Ovary (tissue), 3 donors: ENCODE measurements around the gene HES4.

Experiments
- POLR2A ChIP-seq: fragments of 450-650 bp; IDR thresholded peaks from one replicate; pipeline ENCODE4 v1.6.1; 2017; ENCODE audit warnings: antibody characterized with exemption, mild to moderate bottlenecking, moderate library complexity
- TF ChIP-seq, protein P1 (sequence below), 3 donors: fragments of 450-650 bp in 2 of 3; fragments of 200-600 bp in 1 of 3; IDR thresholded peaks; one replicate each; pipeline versions ENCODE4 v1.5.1 to v1.8.0; 2016 to 2022; ENCODE audit warnings: antibody characterized with exemption in 3 of 3, mild to moderate bottlenecking in 1 of 3
- donor health status: DM: no; HTN: no; CAD: no.

DNA sequence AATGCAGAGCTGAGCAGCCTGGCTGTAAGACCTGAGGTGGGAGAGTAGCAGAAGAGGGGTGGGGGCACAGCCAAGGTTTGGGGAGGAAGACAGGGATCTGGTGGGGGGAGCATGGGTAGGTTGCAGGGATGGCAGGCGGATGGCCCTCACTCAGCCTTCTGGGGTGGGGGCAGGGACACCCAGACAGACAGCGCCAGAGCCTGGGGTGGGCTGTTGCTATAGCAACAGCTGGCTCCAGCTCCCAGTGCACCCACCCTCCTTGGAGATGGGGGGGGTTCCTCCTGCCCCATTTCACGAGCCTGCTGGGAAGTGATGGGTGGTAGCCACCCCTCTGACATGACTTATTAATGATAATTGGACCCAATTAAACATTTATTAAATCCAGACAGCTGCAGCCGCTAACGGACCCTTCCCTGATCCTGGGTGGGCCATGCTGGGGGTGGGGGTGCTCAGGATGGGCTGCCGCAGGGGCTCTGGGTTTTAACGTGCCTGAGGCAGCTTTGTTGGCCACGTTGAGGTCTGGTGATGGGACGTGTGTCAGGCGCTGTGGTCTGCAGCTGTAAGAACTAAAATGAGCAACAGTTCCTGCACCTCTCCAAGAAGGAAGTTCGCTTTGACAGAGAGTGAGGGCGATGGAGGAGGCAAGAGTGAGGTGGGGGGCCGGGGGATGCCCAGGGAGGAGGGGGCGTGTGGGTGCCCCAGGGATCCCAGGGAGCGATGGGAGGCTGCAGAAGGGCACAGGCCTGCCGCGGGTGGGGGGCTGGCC lies 39.4 kb upstream of the HES4 start:
- no peak for TF ChIP-seq POLR2A
- TF ChIP-seq, protein P1, sequence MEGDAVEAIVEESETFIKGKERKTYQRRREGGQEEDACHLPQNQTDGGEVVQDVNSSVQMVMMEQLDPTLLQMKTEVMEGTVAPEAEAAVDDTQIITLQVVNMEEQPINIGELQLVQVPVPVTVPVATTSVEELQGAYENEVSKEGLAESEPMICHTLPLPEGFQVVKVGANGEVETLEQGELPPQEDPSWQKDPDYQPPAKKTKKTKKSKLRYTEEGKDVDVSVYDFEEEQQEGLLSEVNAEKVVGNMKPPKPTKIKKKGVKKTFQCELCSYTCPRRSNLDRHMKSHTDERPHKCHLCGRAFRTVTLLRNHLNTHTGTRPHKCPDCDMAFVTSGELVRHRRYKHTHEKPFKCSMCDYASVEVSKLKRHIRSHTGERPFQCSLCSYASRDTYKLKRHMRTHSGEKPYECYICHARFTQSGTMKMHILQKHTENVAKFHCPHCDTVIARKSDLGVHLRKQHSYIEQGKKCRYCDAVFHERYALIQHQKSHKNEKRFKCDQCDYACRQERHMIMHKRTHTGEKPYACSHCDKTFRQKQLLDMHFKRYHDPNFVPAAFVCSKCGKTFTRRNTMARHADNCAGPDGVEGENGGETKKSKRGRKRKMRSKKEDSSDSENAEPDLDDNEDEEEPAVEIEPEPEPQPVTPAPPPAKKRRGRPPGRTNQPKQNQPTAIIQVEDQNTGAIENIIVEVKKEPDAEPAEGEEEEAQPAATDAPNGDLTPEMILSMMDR (IDR thresholded peaks at IDR 0.05), result no peak
